T-helper 1 cell treated with Interleukin-12 subunit alpha and Interleukin-12 subunit beta and Interleukin-4 antibody, amounts not matched to agents 30 μg/mL and 1 μg/mL, for 36 hours (primary cell): Measurements from ENCODE around the gene CPNE8.
"Not testable (repeated sequence)": the region's sequence is repeated elsewhere in the genome, so short reads cannot be mapped to it uniquely, and the experiment has no call there.

Source experiments
- H3K27ac Mint-ChIP-seq: one replicate; pipeline ENCODE4 v1.8.0; 2021; ENCODE audit warnings: mild to moderate bottlenecking, mixed read lengths
- H3K27me3 Mint-ChIP-seq: one replicate; pipeline ENCODE4 v1.8.0; 2021; ENCODE audit warnings: low read depth, mixed read lengths
- H3K36me3 Mint-ChIP-seq: one replicate; pipeline ENCODE4 v1.8.0; 2021; ENCODE audit warnings: low read depth, mixed read lengths
- H3K4me1 Mint-ChIP-seq: one replicate; pipeline ENCODE4 v1.8.0; 2021; ENCODE audit warnings: low read depth, mixed read lengths
- H3K4me3 Mint-ChIP-seq: one replicate; pipeline ENCODE4 v1.8.0; 2021; ENCODE audit warnings: mild to moderate bottlenecking, moderate library complexity, mixed read lengths
- H3K9me3 Mint-ChIP-seq: one replicate; pipeline ENCODE4 v1.8.0; 2021; ENCODE audit warnings: mixed read lengths

The CPNE8 gene

DNA sequence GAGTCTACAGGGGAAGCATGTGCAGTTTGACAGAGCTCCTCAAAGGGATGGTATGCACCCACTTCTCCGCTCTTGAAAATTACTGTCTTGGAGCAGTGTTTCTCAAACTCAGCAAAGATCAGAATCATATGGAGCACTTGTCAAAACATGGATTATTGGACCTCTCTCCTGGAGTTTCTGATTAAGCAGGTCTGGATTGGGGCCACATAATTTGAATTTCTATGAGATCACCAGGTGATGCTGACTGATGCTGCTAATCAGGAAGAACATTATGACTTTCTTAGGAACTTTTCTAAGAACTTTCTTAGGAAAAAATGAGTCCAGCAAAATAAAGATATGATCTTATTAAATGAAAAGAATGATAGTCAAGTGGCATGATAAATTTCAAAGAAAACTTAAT lies 144.3 kb downstream of the CPNE8 start:
- no peak overlapping the region for H3K27ac Mint-ChIP-seq
- H3K36me3 Mint-ChIP-seq, result peaks cover 2% of the 10 kb centered on the region
- H3K27me3 Mint-ChIP-seq, result no peaks in the 10 kb centered on the region
- H3K4me3 Mint-ChIP-seq, result no peak overlapping the region
- no peaks in the 10 kb centered on the region for H3K4me1 Mint-ChIP-seq
- no peaks in the 10 kb centered on the region for H3K9me3 Mint-ChIP-seq

DNA sequence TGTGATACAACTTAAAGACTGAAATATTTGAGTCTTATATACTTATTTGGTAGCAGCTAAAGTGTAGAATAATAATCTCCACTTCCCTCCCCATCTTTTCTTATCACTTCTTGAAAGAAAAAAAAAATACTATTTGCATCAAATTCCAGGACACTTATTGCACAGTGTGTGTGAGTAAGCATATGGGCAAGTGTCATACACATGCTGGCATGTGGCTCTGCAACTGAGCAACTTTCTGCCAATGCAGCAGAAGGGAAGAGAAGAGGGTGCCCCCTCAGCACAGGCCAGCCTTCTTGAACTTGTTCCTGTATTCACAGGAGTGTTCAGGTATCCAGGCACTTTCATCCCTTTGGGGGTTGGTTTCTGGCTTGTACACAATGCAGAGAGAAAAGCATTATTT lies 145.8 kb downstream of the CPNE8 start:
- Mint-ChIP-seq H3K4me3 (no peak overlapping the region), H3K9me3 (no peaks in the 10 kb centered on the region), H3K4me1 (no peaks in the 10 kb centered on the region), H3K27ac (no peak overlapping the region), H3K27me3 (no peaks in the 10 kb centered on the region), H3K36me3 (peaks cover 2% of the 10 kb centered on the region)

DNA sequence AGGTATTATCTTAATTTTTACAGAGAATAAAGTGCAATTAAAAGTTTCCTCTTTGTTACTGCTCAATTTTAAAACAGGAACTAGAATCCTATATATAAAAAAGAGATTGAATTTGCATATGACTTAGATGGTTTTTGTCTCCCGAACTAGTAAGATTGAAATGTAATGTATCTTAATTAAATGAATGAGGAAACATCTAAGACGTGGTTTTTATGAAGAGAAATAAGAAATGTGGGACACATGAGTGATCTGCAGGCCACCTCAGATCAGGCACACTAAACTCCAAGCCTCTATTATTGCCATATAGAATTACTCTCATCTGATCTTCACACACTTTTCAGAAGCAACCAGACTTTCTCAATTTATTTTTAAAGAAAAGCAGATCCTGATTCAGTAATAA lies 158.6 kb downstream of the CPNE8 start:
- no peak overlapping the region for H3K4me3 Mint-ChIP-seq
- no peaks in the 10 kb centered on the region for H3K4me1 Mint-ChIP-seq
- no peaks in the 10 kb centered on the region for H3K9me3 Mint-ChIP-seq
- no peaks in the 10 kb centered on the region for H3K27me3 Mint-ChIP-seq
- H3K36me3 Mint-ChIP-seq, result no peaks in the 10 kb centered on the region
- no peak overlapping the region for H3K27ac Mint-ChIP-seq

DNA sequence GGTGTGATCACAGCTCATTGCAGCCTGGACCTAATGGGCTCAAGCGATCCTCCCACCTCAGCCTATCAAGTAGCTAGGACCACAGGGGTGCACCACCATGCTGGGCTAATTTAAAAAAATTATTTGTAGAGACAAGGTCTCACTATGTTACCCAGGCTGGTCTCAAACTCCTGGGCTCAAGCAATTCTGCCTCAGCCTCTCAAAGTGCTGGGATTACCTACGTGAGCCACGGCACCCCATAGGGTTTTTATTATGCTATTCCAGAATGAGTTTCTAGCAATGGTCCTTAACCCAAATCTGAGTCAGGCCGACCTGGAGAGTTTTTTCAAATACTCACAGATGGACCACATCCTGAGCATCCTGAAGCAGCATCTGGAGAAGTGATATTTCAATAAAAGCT lies 159.8 kb downstream of the CPNE8 start:
- H3K9me3 Mint-ChIP-seq, result no peaks in the 10 kb centered on the region
- H3K27ac Mint-ChIP-seq, result no peak overlapping the region
- no peak overlapping the region for H3K4me3 Mint-ChIP-seq
- no peaks in the 10 kb centered on the region for H3K4me1 Mint-ChIP-seq
- no peaks in the 10 kb centered on the region for H3K36me3 Mint-ChIP-seq
- no peaks in the 10 kb centered on the region for H3K27me3 Mint-ChIP-seq

DNA sequence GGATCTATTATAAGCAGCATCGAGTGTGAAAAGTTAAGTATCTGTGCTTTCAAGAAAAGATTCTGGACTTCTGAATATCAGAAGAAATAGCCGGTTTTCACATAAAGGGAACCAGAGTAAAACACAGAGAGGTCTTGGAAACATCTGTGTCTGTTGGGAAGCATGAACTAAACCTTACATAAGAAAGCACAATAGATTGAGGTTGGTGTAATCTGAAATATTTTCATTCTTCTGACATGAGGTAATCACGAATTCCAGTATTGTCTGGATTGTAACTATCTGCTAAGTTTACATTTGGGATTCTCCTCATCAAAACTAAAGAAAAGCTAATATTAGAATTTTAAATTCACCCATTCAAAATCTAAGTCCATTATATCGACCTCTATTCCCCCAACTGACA lies 161.3 kb downstream of the CPNE8 start:
- Mint-ChIP-seq H3K27ac (no peak overlapping the region), H3K9me3 (no peaks in the 10 kb centered on the region), H3K4me1 (no peaks in the 10 kb centered on the region), H3K27me3 (no peaks in the 10 kb centered on the region), H3K36me3 (no peaks in the 10 kb centered on the region), H3K4me3 (no peak overlapping the region)

DNA sequence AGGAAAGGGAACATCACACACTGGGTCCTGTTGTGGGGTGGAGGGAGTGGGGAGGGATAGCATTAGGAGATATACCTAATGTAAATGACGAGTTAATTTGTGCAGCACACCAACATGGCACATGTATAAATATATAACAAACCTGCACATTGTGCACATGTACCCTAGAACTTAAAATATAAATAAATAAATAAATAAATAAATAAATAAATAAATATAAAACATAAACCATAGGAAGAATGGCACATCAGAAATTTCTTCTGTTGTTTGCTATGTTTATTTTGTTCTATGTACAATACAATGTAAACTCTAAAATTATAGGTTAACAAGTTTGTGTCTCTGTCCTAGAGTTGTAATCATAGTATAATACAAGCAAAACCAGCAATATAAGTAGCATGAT lies 162.9 kb downstream of the CPNE8 start:
- not testable (repeated sequence) for H3K36me3 Mint-ChIP-seq, H3K4me3 Mint-ChIP-seq, H3K9me3 Mint-ChIP-seq, H3K4me1 Mint-ChIP-seq, H3K27ac Mint-ChIP-seq, H3K27me3 Mint-ChIP-seq

DNA sequence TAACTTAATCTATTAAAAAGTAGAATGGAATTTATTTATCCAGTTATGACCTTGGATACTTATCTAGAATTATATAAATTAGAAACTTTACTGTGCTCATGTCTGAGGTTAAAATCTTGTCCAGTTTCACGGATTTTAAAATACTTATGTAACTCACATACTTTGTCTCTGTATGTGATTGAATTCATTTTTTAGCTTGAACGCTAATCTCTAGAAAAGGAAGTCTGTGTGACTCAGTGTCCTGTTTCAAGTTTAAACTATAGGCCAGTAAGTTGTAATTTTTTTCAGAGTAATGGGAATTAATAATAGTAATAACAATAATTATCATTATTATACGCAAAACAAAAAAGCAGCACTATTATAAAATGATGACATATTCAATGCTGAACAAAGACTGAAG lies 168.6 kb downstream of the CPNE8 start:
- no peaks in the 10 kb centered on the region for H3K9me3 Mint-ChIP-seq
- no peaks in the 10 kb centered on the region for H3K27me3 Mint-ChIP-seq
- no peaks in the 10 kb centered on the region for H3K4me1 Mint-ChIP-seq
- no peak overlapping the region for H3K4me3 Mint-ChIP-seq
- no peaks in the 10 kb centered on the region for H3K36me3 Mint-ChIP-seq
- no peak overlapping the region for H3K27ac Mint-ChIP-seq

DNA sequence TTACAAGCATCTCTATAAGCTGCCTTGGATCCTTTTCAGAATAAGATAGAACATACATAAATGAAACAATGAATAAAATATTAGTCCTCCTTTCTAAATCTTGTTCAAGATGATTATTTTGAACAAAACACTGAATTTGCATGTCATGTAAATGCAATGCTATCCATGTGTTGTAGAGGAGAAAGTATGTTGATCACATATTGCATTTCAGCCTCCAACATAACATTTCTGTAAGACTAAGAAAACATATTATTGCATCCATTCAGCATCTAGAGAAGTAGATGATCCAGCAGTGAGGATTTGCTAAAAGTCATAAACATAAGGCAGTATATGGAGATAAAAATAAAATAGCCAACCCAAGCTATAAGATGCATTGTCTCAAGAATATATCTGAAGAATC lies 172.6 kb downstream of the CPNE8 start:
- no peaks in the 10 kb centered on the region for H3K4me1 Mint-ChIP-seq

DNA sequence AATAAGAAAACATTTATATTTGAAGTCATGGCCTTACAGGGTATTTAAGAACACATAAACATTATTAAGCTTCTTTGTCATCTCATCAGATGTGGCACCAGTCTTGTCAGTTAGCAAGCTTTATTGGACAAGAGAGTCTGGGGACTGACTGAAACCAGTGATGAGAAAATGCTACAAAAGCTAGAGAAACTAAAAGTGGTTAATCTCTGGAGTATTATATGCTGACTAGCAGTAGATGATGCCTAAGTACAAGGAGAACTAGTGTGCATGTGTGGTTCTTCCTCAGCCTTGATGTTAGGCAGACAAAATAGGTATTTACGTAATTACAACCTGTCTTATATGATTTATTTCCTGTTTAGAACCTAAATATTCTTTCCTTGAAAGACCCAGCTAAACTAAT lies 176.5 kb downstream of the CPNE8 start:
- H3K36me3 Mint-ChIP-seq, result no peaks in the 10 kb centered on the region
- H3K9me3 Mint-ChIP-seq, result no peaks in the 10 kb centered on the region
- H3K4me3 Mint-ChIP-seq, result no peak overlapping the region
- H3K4me1 Mint-ChIP-seq, result no peaks in the 10 kb centered on the region
- no peak overlapping the region for H3K27ac Mint-ChIP-seq
- no peaks in the 10 kb centered on the region for H3K27me3 Mint-ChIP-seq

More for the DNA sequence above, 172.6 kb downstream of the CPNE8 start:
- H3K27me3 Mint-ChIP-seq, result no peaks in the 10 kb centered on the region
- H3K4me3 Mint-ChIP-seq, result no peak overlapping the region
- no peaks in the 10 kb centered on the region for H3K36me3 Mint-ChIP-seq
- no peaks in the 10 kb centered on the region for H3K9me3 Mint-ChIP-seq
- no peak overlapping the region for H3K27ac Mint-ChIP-seq

DNA sequence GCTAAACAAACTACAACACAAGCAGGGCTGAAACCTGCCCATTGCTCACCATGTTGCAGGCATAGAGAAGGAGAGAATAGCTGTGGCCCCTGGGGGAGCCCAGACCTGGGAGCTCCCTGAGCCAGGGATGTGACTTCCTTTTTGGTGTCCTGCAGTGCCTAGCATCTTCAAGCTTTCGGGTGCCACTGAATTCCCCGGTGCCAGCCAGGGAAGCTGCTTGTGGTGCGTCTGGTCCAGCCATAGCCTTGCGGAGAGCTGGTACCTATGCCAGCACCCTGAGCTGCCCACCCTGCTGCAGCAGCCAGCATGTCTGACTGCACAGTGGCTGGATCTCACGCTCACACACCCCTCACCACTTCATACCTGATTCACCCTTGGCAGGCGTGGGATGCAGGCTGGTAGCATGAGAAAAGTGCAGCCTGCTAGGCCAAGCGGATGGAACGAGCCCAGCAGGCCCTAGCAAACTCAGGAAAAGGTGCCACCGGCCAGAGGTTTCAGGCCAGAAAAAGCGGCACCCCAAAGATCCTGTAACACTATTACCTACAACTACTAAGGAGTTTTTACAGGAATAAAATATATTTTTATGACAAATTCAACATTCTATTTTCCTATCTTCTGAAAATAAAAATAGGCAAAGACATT lies 183.7 kb downstream of the CPNE8 start:
- H3K27me3 Mint-ChIP-seq, result no peaks in the 10 kb centered on the region
- no peaks in the 10 kb centered on the region for H3K9me3 Mint-ChIP-seq
- H3K4me1 Mint-ChIP-seq, result no peaks in the 10 kb centered on the region
- H3K27ac Mint-ChIP-seq, result no peak overlapping the region
- H3K36me3 Mint-ChIP-seq, result no peaks in the 10 kb centered on the region
- no peak overlapping the region for H3K4me3 Mint-ChIP-seq

DNA sequence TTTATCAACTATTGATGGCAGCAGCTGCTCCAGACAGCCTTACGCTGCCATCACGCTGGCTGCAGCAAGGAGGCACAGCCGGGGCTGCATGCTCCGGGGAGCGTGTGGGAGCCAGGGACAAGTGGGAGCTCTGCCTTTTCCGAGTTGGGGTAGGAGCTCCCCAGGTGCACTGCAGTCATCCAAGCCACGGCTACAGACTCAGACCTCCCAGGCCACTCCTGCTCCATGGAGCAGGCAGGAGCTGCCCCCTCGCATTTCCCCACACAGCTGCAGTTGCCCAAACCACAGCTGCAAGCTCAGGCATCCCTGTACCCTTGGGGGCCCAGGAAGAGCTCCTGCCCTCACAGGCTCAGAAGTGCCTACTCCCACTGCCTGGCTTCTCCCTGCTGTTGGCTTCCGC lies 184.7 kb downstream of the CPNE8 start:
- no peaks in the 10 kb centered on the region for H3K4me1 Mint-ChIP-seq
- H3K27me3 Mint-ChIP-seq, result no peaks in the 10 kb centered on the region
- peaks cover 4% of the 10 kb centered on the region for H3K9me3 Mint-ChIP-seq
- no peak overlapping the region for H3K4me3 Mint-ChIP-seq
- no peaks in the 10 kb centered on the region for H3K36me3 Mint-ChIP-seq
- H3K27ac Mint-ChIP-seq, result no peak overlapping the region

DNA sequence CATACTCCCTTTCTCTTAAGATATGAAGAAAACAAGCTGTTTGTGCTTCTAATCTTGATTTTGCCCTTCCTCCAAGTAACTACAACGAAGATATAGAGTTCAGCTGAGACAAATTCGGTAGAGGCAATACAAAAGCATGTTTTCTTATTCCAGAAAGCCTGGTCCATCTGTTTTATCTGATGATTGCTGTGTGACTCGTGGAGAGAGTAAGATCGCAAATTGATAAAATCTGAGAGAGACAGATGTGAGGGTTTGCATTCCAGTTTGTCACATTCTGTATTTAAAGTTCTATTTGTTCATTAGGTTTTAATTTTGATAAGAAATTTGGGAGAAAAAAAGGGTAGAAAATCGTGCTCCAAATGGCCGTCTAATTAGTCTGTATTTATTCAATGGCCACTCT lies 192.1 kb downstream of the CPNE8 start:
- H3K4me1 Mint-ChIP-seq, result no peaks in the 10 kb centered on the region
- H3K27me3 Mint-ChIP-seq, result no peaks in the 10 kb centered on the region
- no peak overlapping the region for H3K27ac Mint-ChIP-seq
- H3K9me3 Mint-ChIP-seq, result peaks cover 4% of the 10 kb centered on the region
- H3K36me3 Mint-ChIP-seq, result no peaks in the 10 kb centered on the region
- H3K4me3 Mint-ChIP-seq, result no peak overlapping the region

DNA sequence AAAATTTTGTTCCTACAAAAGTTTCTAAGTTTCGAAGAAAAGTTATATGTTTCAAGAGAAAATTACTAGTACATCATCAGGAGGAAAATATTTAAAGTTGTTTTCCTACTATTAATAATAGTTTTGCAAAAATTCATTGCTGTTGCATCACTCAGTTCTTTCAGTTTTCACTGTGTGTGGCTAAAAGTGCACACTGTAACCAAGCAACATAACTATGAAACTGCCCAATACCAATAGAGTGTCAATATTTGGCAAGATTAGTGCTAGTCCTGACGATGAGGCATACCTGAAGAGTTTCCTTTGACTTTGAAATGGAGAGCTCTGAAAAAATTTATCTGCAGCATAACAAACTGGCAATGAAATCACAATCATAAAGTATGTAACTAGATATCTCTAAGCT lies 194.3 kb downstream of the CPNE8 start:
- Mint-ChIP-seq H3K9me3 (peaks cover 3% of the 10 kb centered on the region), H3K4me3 (no peak overlapping the region), H3K27me3 (no peaks in the 10 kb centered on the region), H3K27ac (no peak overlapping the region), H3K36me3 (no peaks in the 10 kb centered on the region), H3K4me1 (no peaks in the 10 kb centered on the region)

DNA sequence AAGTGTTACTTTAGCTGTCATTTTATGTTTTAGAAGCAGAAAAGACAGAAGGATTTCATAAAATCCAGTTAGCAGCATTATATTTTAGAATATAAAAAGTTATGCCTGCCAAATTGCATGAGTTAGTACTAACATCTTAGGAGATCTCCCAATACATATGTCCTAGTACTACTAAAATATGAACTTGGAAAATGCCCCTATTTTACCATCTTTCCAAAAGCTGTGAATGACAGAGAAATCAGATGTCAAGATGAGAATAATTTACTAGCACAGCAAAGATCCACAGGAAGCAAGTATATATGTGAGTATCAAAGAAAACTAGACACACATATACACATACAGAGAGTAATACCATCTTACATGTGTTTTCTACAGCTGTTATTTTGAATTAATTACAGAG lies 196.9 kb downstream of the CPNE8 start:
- no peak overlapping the region for H3K4me3 Mint-ChIP-seq
- no peak overlapping the region for H3K27ac Mint-ChIP-seq
- H3K4me1 Mint-ChIP-seq, result no peaks in the 10 kb centered on the region
- H3K27me3 Mint-ChIP-seq, result no peaks in the 10 kb centered on the region
- no peaks in the 10 kb centered on the region for H3K36me3 Mint-ChIP-seq
- H3K9me3 Mint-ChIP-seq, result no peaks in the 10 kb centered on the region

DNA sequence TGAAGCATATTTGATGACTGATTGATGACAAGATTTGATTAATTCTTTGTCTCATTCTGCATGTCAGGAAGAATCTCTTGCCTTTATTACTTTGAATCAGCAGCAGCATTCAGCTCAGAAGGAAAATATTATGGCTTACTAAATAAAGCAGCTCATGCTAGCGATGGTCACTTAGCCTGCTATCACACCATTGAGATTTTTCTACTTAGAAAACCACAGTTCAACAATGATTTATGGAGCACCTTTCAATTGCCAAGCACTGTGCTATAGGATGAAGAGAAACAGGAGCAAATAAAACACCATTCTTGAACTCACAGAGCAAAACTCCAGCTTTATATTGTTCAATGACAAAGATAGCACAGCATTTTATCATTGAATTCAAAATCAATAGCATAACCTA lies 197.7 kb downstream of the CPNE8 start:
- Mint-ChIP-seq H3K4me1 (no peaks in the 10 kb centered on the region), H3K9me3 (no peaks in the 10 kb centered on the region), H3K36me3 (no peaks in the 10 kb centered on the region), H3K4me3 (no peak overlapping the region), H3K27me3 (no peaks in the 10 kb centered on the region), H3K27ac (no peak overlapping the region)

DNA sequence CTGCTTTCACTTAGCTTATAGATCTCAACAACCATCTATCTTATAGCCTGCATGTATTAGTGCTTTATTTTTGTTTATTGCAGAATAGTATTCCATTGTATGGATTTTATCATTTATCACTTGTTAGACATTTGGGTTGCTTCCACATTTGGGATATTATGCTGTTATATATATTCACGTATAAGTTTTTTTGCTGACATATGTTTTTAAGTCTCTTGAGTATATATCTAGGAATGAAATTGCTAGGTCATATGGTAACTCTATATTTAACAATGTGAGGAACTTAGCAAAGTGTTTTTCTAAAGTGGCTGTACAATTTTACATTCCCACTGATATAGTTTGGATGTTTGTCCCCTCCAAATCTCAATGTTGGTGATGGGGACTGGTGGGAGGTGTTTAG lies 208.1 kb downstream of the CPNE8 start:
- Mint-ChIP-seq H3K27me3 (no peaks in the 10 kb centered on the region), H3K4me1 (no peaks in the 10 kb centered on the region), H3K36me3 (no peaks in the 10 kb centered on the region), H3K4me3 (no peak overlapping the region), H3K27ac (no peak overlapping the region), H3K9me3 (no peaks in the 10 kb centered on the region)
